ENCODE results near the gene MYO7B. TPM values are rescaled to one million over a fixed set of nuclear protein-coding genes. Genes with fewer than 3 reads are reported as not detected.

MYO7B gene
- total RNA-seq, 1 donor from 2014 or later = 0.28 TPM

DNA sequence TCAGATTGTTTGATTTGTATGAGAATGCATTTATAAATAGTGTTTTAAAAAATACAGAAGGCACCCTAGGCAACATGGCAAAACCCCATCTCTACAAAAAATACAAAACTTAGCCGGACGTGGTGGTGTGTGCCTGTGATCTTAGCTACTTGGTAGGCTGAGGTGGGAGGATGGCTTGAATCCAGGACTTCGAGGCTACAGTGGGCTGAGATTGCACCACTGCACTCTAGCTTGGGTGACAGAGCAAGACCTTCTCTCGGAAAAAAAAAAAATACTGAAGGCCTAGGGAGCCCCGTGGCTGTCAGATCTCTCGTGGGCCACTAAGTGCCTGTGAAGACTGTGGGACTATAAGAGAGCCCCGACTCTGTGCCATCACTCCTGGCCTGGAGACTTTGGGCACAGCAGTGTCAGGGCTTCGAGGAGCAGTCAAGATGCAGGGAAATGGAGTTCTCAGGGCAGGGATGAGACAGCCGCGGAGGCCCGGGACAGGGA, 40.5 kb downstream of the MYO7B start:
- no peaks in the 10 kb centered on the region for H3K27me3 Mint-ChIP-seq (ENCODE audit: low read depth)
- TF ChIP-seq CTCF (conservative IDR thresholded peaks at IDR 0.05) = no peak
- no peak overlapping the region for H3K4me3 Mint-ChIP-seq
- H3K36me3 Mint-ChIP-seq (ENCODE audit: low read depth) = no peaks in the 10 kb centered on the region
- no peak for DNase-seq (ENCODE audit: low read depth, low spot score)
- no peaks in the 10 kb centered on the region for H3K9me3 Mint-ChIP-seq
- no peaks in the 10 kb centered on the region for H3K4me1 Mint-ChIP-seq
- H3K27ac Mint-ChIP-seq (ENCODE audit: unreplicated experiment) = no peak overlapping the region

- no peak for TF ChIP-seq CTCF (conservative IDR thresholded peaks at IDR 0.05)
- Mint-ChIP-seq H3K9me3 (no peaks in the 10 kb centered on the region), H3K27ac (ENCODE audit: unreplicated experiment) (peak overlapping the region; percentile 71), H3K4me3 (no peak overlapping the region), H3K4me1 (no peaks in the 10 kb centered on the region), H3K36me3 (ENCODE audit: low read depth) (no peaks in the 10 kb centered on the region), H3K27me3 (ENCODE audit: low read depth) (no peaks in the 10 kb centered on the region)
- no peak for DNase-seq (ENCODE audit: low read depth, low spot score)
Observed at GRCh38 chr2:127576433-127577207, 41.1 kb downstream of the MYO7B start.

DNA sequence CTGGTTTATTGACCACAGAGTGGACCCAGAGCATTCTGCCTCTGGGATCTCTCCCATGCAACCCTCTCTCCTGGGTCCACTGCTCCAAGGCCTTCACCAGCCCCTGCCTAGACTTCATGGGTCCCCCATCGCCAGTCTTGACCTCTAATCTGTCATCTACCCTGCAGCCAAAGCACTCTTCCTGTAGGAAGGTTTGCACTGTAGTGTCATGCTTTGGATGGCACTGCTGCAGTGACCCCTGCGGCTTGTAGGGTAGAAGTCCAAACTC, 41.7 kb downstream of the MYO7B start:
- Mint-ChIP-seq H3K4me1 (no peaks in the 10 kb centered on the region), H3K4me3 (no peak overlapping the region), H3K9me3 (no peaks in the 10 kb centered on the region), H3K27me3 (ENCODE audit: low read depth) (no peaks in the 10 kb centered on the region), H3K27ac (ENCODE audit: unreplicated experiment) (peak overlapping the region; percentile 19), H3K36me3 (ENCODE audit: low read depth) (no peaks in the 10 kb centered on the region)
- no peak for TF ChIP-seq CTCF (conservative IDR thresholded peaks at IDR 0.05)
- DNase-seq (ENCODE audit: low read depth, low spot score) = no peak

DNA sequence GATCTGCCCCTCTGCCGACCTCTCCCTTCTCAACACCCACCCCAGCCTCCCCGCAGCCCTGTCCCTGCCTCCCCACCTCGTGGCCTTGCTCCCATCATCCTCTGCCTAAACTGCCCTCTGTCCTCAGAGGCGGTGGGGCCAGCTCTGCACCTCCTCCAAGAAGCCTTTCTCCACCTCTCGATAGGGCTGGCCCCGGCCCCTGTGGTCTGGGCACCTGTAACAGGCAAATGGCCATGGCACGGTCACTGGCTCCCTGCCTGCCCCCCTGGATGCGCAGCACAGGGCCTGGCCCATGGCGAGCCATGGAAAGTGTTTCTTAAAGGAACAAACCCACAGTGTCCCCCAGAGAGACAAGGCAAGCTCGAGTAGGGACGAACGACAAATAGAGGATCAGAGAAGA, 42.0 kb downstream of the MYO7B start:
- Mint-ChIP-seq H3K9me3 (no peaks in the 10 kb centered on the region), H3K4me1 (no peaks in the 10 kb centered on the region), H3K27ac (ENCODE audit: unreplicated experiment) (no peak overlapping the region), H3K36me3 (ENCODE audit: low read depth) (no peaks in the 10 kb centered on the region), H3K27me3 (ENCODE audit: low read depth) (no peaks in the 10 kb centered on the region), H3K4me3 (no peak overlapping the region)
- no peak for TF ChIP-seq CTCF (conservative IDR thresholded peaks at IDR 0.05)
- DNase-seq (ENCODE audit: low read depth, low spot score) = no peak

GRCh38 chr2:127577973-127578372, 42.5 kb downstream of the MYO7B start:
- Mint-ChIP-seq H3K27me3 (ENCODE audit: low read depth) (no peaks in the 10 kb centered on the region), H3K4me3 (no peak overlapping the region), H3K36me3 (ENCODE audit: low read depth) (no peaks in the 10 kb centered on the region), H3K4me1 (peaks cover 4% of the 10 kb centered on the region), H3K27ac (ENCODE audit: unreplicated experiment) (peak overlapping the region; percentile 67), H3K9me3 (no peaks in the 10 kb centered on the region)
- DNase-seq (ENCODE audit: low read depth, low spot score) = no peak
- no peak for TF ChIP-seq CTCF (conservative IDR thresholded peaks at IDR 0.05)
